Stimulated activated CD8-positive, alpha-beta memory T cell treated with anti-CD3 and anti-CD28 coated beads, Interleukin-12 subunit alpha, Interleukin-12 subunit beta, amount 100 ng/mL, for 24 hours (primary cell): ENCODE measurements around the gene TANC1.

Source experiments
- DNase-seq: peaks from one replicate; pipeline ENCODE4 v3.0.0-alpha.2; 2020; ENCODE audit errors: extremely low read depth

TANC1 gene

DNA sequence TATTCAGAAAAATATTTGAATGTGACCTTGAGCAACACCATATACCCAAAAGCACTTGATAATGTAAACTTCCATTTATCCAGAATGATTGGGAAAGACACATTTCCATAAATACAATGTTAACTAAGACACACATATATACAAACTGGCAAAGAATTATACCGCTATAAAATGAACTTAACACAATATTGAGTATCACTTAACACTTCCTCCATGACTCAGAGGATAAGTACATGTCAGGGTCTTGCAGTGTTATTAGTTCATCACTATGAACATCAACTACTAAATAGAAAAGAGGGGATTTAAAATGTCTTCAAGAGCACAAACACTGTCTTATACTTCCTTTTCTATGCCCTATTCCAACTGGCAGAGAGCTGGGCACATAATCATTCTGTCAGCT, 299.5 kb downstream of the TANC1 start:
- no peak for DNase-seq

DNA sequence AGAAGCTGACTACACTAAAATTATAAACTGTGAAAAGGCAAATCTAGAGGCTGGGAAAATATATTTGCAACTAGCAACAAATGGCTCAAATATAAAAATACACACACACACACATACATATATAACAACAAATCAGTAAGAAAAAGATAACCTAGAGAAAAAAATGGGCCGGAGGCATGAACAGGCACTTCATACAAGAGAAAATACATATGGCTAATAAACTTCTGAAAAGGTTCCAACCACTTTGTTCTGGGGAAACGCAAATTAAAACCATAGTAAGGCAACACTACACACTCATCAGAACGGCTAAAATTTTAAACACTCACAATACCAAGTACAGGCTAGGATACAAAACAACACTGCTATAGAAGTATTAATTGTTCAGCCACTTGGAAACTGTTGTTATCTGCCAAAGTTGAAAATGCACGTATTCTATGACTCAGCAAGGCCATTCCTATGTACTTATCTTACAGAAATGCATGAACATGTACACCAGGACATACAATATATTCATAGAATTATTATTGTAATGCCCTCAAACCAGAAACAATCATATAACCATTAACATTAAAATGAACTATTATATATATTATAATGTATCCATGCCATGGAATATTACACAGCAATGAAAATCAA, 302.4 kb downstream of the TANC1 start:
- no peak for DNase-seq

DNA sequence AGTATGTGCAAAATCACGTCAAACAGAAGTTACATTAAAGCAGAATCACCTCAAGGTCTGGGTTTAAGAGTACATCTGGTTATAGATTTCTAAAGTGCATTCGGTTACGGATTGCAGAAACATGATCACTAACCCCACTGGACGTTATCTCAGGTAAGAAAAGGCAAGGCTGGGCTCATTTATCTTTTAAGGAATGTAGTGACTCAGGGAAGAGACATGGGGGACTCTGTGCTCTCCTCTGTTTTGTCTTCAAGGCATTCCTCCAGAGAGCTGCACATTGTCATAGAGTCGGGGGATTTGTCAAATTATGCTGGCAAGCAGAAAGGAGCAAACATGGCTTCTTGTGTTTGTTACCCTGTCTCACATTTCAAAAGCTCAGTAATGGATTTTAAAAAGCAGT, 303.7 kb downstream of the TANC1 start:
- no peak for DNase-seq

DNA sequence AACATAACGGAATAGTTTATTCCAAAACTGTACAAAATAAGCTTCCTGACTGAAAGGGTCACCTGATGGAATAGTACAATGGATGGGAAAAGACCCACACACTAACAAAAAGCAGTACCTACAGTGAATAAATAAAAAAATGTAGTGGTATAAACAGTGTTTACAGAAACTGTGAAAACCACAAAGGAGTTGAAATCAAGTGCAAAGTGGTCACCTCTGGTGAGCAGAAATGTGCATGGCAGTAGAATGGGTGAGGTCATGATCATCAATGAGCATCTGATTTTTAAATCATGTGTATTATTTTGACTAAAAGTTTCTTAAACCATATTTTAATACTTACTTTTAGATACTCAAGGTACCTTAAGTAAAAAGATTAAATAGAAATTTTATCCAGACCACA, 306.7 kb downstream of the TANC1 start:
- DNase-seq, result no peak

GRCh38 chr2:159279700-159280099, 311.3 kb downstream of the TANC1 start:
- DNase-seq, result no peak

GRCh38 chr2:159281002-159281401, 312.6 kb downstream of the TANC1 start:
- no peak for DNase-seq
